ENCODE measurements around the gene LINGO1.

LINGO1 gene

DNA sequence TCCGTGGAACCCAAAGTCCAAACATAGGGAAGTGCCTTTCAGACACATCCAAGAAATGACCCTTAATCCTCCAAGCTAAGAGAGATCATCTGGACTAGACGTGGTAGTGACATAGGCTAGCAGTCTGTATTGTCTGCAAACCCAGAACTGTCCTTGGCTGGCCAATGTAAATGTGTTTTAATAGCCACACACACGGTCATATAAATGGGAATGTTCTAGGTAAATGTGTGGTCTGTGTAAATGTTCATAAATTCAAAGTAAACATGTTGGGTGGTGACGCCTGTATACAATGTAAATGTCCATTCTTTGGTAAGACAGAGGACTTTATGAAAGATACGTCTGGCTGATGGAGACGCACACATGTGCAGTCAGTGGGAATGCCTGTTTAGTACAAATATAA, 16.3 kb upstream of the LINGO1 start:
- DNase-seq (ENCODE audit: low spot score): no peak
- ChIA-PET POLR2A (ENCODE audit: low non-redundant PET) (no interaction called here), CTCF (no interaction called here)
- no peak for TF ChIP-seq CTCF (conservative IDR thresholded peaks at IDR 0.05; ENCODE audit: low read depth)
- no peak overlapping the region for H3K27ac ChIP-seq

DNA sequence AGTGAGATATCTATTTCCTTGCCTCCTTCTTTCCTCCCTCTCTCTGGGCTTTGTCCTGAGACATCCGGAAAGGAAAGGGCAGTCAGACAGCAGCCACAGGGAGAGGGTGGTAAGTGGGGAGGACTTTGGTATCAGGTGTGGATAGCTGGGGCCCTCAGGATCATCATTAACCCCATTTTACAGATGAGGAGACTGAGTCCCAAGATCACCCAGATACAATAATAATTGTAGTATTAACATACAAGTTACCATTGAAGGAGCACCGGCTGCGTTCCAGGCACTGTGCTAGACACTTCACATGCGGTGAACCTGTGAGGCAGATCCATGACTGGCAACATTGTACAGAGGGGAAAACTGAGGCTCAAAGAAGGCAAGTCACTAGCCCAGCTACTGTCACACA, 15.2 kb upstream of the LINGO1 start:
- H3K27ac ChIP-seq: no peak overlapping the region
- CTCF ChIA-PET: interaction anchor here (0.6 kb wide), 1 partner anchor 25 kb away, joined by 7 read pairs; no protein-coding TSS in a partner anchor
- DNase-seq (ENCODE audit: low spot score): no peak
- POLR2A ChIA-PET (ENCODE audit: low non-redundant PET): no interaction called here
- no peak for TF ChIP-seq CTCF (conservative IDR thresholded peaks at IDR 0.05; ENCODE audit: low read depth)

DNA sequence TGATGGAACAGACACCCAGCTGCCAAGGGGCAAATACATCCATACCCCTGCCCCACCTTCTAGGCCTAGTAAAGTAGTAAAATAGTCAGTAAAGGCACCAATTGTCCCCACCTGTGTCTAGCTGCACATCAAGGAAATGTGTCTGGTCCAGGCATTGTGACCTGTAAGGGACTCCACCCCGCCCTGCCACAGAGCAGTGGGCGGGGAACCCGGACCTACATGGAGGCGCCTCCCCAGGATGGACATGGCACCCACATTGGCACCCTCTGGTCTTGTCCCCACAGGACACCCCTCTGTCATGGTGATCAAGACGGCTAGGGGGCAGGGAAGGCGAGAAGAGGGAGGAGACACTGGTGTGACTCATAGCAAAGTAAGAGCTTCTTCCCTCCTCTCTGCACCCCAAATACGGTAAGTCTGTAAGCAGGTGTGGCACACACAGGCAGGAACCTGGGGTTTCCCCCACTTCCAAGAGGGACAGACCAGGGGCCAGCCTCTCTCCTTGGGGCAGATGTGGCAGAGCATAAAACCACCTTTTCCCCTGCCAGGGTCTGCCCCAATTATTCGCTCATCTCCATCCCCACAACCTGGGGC, 13.5 kb upstream of the LINGO1 start:
- ChIA-PET POLR2A (ENCODE audit: low non-redundant PET) (interaction anchor here (0.5 to 0.6 kb wide), 2 partner anchors 18 to 22 kb away, joined by 3 read pairs; no protein-coding TSS in a partner anchor), CTCF (interaction anchor here (0.6 to 4.0 kb wide), 5 partner anchors 9 to 214 kb away, joined by 3 to 22 read pairs (median 3); no protein-coding TSS in a partner anchor)
- DNase-seq (ENCODE audit: low spot score): no peak
- no peak overlapping the region for H3K27ac ChIP-seq
- TF ChIP-seq CTCF (conservative IDR thresholded peaks at IDR 0.05; ENCODE audit: low read depth): no peak

GRCh38 chr15:77645602-77646001, 12.9 kb upstream of the LINGO1 start:
- ChIA-PET CTCF (interaction anchor here (1.0 to 4.0 kb wide), 3 partner anchors 9 to 175 kb away, joined by 3 to 22 read pairs (median 6); no protein-coding TSS in a partner anchor), POLR2A (ENCODE audit: low non-redundant PET) (interaction anchor here (0.5 kb wide), 1 partner anchor 19 kb away, joined by 3 read pairs; no protein-coding TSS in a partner anchor)
- TF ChIP-seq CTCF (conservative IDR thresholded peaks at IDR 0.05; ENCODE audit: low read depth): no peak

GRCh38 chr15:77644543-77645247, 12.0 kb upstream of the LINGO1 start:
- POLR2A ChIA-PET (ENCODE audit: low non-redundant PET): no interaction called here
- TF ChIP-seq CTCF (conservative IDR thresholded peaks at IDR 0.05; ENCODE audit: low read depth): no peak
- DNase-seq (ENCODE audit: low spot score): no peak
- CTCF ChIA-PET: interaction anchor here (0.7 to 4.0 kb wide), 2 partner anchors 11 to 177 kb away, joined by 3 to 22 read pairs; no protein-coding TSS in a partner anchor
- H3K27ac ChIP-seq: no peak overlapping the region

More at GRCh38 chr15:77645602-77646001, 12.9 kb upstream of the LINGO1 start:
- no peak overlapping the region for H3K27ac ChIP-seq
- DNase-seq (ENCODE audit: low spot score): no peak

DNA sequence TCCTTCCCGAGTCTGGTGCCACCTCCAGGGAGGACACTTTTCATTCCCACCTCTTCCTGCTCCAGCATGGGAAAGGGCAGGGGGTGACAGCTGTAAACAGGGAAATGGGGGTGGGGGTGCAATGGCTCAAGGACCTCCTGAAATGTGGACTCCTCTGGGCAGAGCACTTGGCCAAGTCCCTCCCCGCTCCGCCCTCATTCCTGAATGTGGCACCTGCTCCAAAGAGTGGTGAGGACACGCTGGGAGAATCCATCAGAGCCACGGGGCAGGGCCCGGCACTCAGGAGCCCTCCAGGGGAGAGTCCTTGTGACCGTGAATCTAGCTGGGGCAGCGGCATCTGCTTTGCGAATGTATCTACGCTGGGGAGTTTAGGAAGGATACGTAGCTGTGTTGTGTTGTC, 11.1 kb upstream of the LINGO1 start:
- no peak for TF ChIP-seq CTCF (conservative IDR thresholded peaks at IDR 0.05; ENCODE audit: low read depth)
- no peak for DNase-seq (ENCODE audit: low spot score)
- CTCF ChIA-PET: interaction anchor here (4.0 kb wide), 1 partner anchor 10 kb away, joined by 22 read pairs; no protein-coding TSS in a partner anchor
- no peak overlapping the region for H3K27ac ChIP-seq
- POLR2A ChIA-PET (ENCODE audit: low non-redundant PET): no interaction called here

All from RWPE1 (cell line).